Measurements from ENCODE around the gene DDX52.

GRCh38 chr17:37576281-37576680 is 67.0 kb downstream of the DDX52 start:
- TF ChIP-seq, protein P1, sequence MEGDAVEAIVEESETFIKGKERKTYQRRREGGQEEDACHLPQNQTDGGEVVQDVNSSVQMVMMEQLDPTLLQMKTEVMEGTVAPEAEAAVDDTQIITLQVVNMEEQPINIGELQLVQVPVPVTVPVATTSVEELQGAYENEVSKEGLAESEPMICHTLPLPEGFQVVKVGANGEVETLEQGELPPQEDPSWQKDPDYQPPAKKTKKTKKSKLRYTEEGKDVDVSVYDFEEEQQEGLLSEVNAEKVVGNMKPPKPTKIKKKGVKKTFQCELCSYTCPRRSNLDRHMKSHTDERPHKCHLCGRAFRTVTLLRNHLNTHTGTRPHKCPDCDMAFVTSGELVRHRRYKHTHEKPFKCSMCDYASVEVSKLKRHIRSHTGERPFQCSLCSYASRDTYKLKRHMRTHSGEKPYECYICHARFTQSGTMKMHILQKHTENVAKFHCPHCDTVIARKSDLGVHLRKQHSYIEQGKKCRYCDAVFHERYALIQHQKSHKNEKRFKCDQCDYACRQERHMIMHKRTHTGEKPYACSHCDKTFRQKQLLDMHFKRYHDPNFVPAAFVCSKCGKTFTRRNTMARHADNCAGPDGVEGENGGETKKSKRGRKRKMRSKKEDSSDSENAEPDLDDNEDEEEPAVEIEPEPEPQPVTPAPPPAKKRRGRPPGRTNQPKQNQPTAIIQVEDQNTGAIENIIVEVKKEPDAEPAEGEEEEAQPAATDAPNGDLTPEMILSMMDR (IDR thresholded peaks at IDR 0.05) = no peak
- no peak for TF ChIP-seq POLR2A (IDR thresholded peaks at IDR 0.05)
